Erythroblast (primary cell): ENCODE measurements around the gene SFXN5.

ENCODE experiments used
- GATA1 ChIP-seq: IDR thresholded peaks from 2 replicates; pipeline ENCODE4 v1.6.1; 2011; ENCODE audit warnings: low read depth, mild to moderate bottlenecking, control low read depth, low read length, moderate library complexity
- POLR2A ChIP-seq: IDR thresholded peaks from 2 replicates; pipeline ENCODE4 v1.6.1; 2011; ENCODE audit warnings: mild to moderate bottlenecking, low read length

DNA sequence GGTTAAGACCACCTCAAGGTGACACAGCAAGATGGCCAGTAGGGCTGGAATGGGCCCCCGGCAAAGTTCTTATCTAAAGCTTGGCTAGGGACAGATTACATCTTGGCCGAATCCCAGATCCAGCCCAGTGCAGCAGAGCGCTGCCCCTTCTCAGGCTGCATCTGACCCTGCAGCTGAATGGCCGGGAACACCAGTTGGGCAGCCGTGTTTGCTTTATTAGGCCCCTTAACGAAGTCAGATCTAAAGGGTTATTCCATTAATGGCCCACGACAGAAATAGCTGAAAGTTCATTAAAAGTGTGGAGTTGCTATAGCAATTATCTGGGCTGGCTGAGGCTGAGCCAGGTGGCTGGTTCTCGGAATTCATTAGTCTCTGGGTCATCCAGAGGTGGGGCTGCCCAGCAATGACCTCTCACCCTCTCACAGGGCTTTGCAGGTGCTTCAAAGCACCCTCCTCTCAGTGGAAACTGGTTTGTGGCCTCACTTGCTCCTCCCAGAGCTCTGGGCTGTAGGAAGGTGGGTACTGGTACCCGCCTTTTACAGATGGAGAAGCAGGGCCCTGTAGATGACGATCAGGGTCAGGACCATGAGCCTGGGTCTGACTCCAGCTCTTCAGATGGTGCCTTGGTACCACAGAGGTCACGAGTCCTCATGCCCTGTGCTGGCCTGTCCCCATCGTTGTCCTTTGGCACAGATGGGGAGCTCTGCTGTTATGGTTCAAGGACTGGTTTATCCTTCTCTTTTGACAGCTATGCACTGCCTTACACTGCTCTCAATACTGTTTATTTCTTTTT lies 85.4 kb downstream of the SFXN5 start:
- TF ChIP-seq POLR2A (no peak), GATA1 (no peak)
